22Rv1 (cell line): ENCODE measurements around the gene KYNU.

Experiments
- CTCF ChIP-seq: fragments of 450-650 bp; IDR thresholded peaks from 2 replicates; pipeline ENCODE4 v1.5.1; 2017; ENCODE audit warnings: mild to moderate bottlenecking
- ZFX ChIP-seq: fragments of 450-650 bp; IDR thresholded peaks from 2 replicates; pipeline ENCODE4 v1.6.1; 2017; ENCODE audit warnings: antibody characterized with exemption, borderline replicate concordance

GRCh38 chr2:143029141-143029540, 151.7 kb downstream of the KYNU start:
- TF ChIP-seq CTCF (no peak), ZFX (no peak)
